Ovary (tissue), 9 donors: ENCODE data around the gene PHLPP2. TPM values are rescaled to one million over a fixed set of nuclear protein-coding genes. Genes with fewer than 3 reads are reported as not detected.

Experiments
- DNase-seq, 5 donors: peaks; one replicate each; pipeline ENCODE4 v3.0.0-alpha.2; 2019 to 2020
- H3K27ac ChIP-seq, 2 donors: fragments of 200-600 bp; one replicate each; pipeline versions ENCODE4 v1.5.1 to v1.8.0; 2019 to 2022
- H3K27me3 ChIP-seq: fragments of 200-600 bp; one replicate; pipeline ENCODE4 v1.8.0; 2022
- H3K36me3 ChIP-seq: fragments of 200-600 bp; sonication (generic); one replicate; pipeline ENCODE4 v1.5.1; 2019
- H3K4me1 ChIP-seq: one replicate; pipeline ENCODE4 v1.8.1; 2013; ENCODE audit warnings: mild to moderate bottlenecking, moderate library complexity; ENCODE audit not compliant: insufficient read depth
- H3K4me3 ChIP-seq: fragments of 200-600 bp; sonication (generic); one replicate; pipeline ENCODE4 v1.5.1; 2017
- H3K9me3 ChIP-seq, 2 donors: fragments of 200-600 bp in 1 of 2; sonication (generic) in 1 of 2; one replicate each; pipeline versions ENCODE4 v1.5.1 to v1.8.1; 2013 to 2019; ENCODE audit warnings: mild to moderate bottlenecking in 1 of 2, moderate library complexity in 1 of 2
- CTCF ChIP-seq, 3 donors: fragments of 450-650 bp in 2 of 3; fragments of 200-600 bp in 1 of 3; IDR thresholded peaks; one replicate each; pipeline versions ENCODE4 v1.5.1 to v1.8.0; 2016 to 2022; ENCODE audit warnings: antibody characterized with exemption in 3 of 3, mild to moderate bottlenecking in 1 of 3
- EP300 ChIP-seq: sonication (generic); formaldehyde crosslinking; IDR thresholded peaks from one replicate; pipeline ENCODE4 v1.6.1; 2017; ENCODE audit warnings: antibody characterized with exemption
- POLR2A ChIP-seq: fragments of 450-650 bp; IDR thresholded peaks from one replicate; pipeline ENCODE4 v1.6.1; 2017; ENCODE audit warnings: antibody characterized with exemption, mild to moderate bottlenecking, moderate library complexity
- WGBS, 3 donors: extraction: QIAGEN DNeasy Blood & Tissue Kit in 1 of 3; methylation state at CpG; one replicate each; pipeline versions ENCODE4 v1.1.5 to v1.1.7; 2013 to 2017; 5-methylcytosine and 5-hydroxymethylcytosine counted together
- intact Hi-C, 4 donors: fragments of 100-400 bp; cut with DNase I; formaldehyde crosslinking; loops; one replicate each; pipeline versions ENCODE4 v1.11.0 to v1.15.1; 2022 to 2023
- polyA plus RNA-seq, 2 donors: library from polyadenylated mRNA; stranded (reverse); fragments of 200-250 nt in 1 of 2; fragments of 350-450 nt in 1 of 2; fragmentation: Illumina TruSeq in 1 of 2; extraction: RNeasy Lipid Tissue Mini Kit (QIAGEN cat#74804) in 1 of 2; gene quantifications; one replicate each; pipeline ENCODE4 v1.2.3, GENCODE V29; 2013 to 2014
- total RNA-seq, 7 donors: library from RNA; depleted of rRNA in 2 of 7; stranded (reverse); fragments of >200 nt in 2 of 7; fragmentation: NEBNext Ultra II Directional in 3 of 7; extraction: Animal tissue kit (Norgen Biotek cat#: 25700) in 3 of 7; gene quantifications; one replicate each; pipeline versions ENCODE4 v1.1.0 to v1.2.4, GENCODE V29; 2016 to 2023
- donor health status: DM: no; HTN: no; CAD: no; lungs with moderate emphysema.
- donor health status: DM: no; HTN: no; CAD: no.
- donor health status: Bipolar disorder and iron deficiency.
- donor health status: DM: yes; HTN: yes; CAD: no.
- donor health status: DM: no; HTN: no; CAD: no.
- donor health status: DM: yes; HTN: yes; CAD: no.

The PHLPP2 gene
- total and polyA plus RNA-seq, 9 donors = 3.5 to 19.0 (median 11.0) TPM

GRCh38 chr16:71703333-71703732, 21.2 kb downstream of the PHLPP2 start:
- H3K36me3 ChIP-seq = no peaks in the 10 kb centered on the region
- intact Hi-C loops = no loop called here
- no peaks in the 10 kb centered on the region for H3K9me3 ChIP-seq
- TF ChIP-seq CTCF (IDR thresholded peaks at IDR 0.05) (no peak), POLR2A (no peak), EP300 (no peak)
- no peak overlapping the region for H3K27ac ChIP-seq
- DNase-seq = no peak
- H3K27me3 ChIP-seq = no peaks in the 10 kb centered on the region
- H3K4me1 ChIP-seq = no peaks in the 10 kb centered on the region
- H3K4me3 ChIP-seq = no peak overlapping the region
- 79 to 91% (median 81%) methylated on average over 1 of the region's 1 CpG for WGBS, 3 donors

- TF ChIP-seq POLR2A = no peak
- TF ChIP-seq EP300 = no peak
- no peak for TF ChIP-seq CTCF (IDR thresholded peaks at IDR 0.05)
- Histone ChIP-seq H3K27ac (no peak overlapping the region), H3K4me1 (no peaks in the 10 kb centered on the region), H3K4me3 (no peak overlapping the region), H3K27me3 (no peaks in the 10 kb centered on the region), H3K36me3 (no peaks in the 10 kb centered on the region), H3K9me3 (no peaks in the 10 kb centered on the region)
- 89 to 92% (median 92%) methylated on average over 4 of the region's 4 CpGs for WGBS, 3 donors
- DNase-seq = no peak
- intact Hi-C loops = no loop called here
Measured at GRCh38 chr16:71700831-71701230, 23.7 kb downstream of the PHLPP2 start.

- intact Hi-C loops = no loop called here
- Histone ChIP-seq H3K27me3 (no peaks in the 10 kb centered on the region), H3K36me3 (no peaks in the 10 kb centered on the region), H3K27ac (no peak overlapping the region), H3K4me1 (no peaks in the 10 kb centered on the region), H3K4me3 (no peak overlapping the region), H3K9me3 (no peaks in the 10 kb centered on the region)
- DNase-seq = no peak
- TF ChIP-seq CTCF (IDR thresholded peaks at IDR 0.05) (no peak), POLR2A (no peak), EP300 (no peak)
- 89 to 97% (median 96%) methylated on average over 3 of the region's 3 CpGs for WGBS, 3 donors
Measured at GRCh38 chr16:71698491-71698890, 26.0 kb downstream of the PHLPP2 start.

- intact Hi-C loops = no loop called here
- no peak for DNase-seq
Measured at GRCh38 chr16:71693164-71693563, 31.3 kb downstream of the PHLPP2 start.

More at GRCh38 chr16:71693164-71693563, 31.3 kb downstream of the PHLPP2 start:
- Histone ChIP-seq H3K27me3 (no peaks in the 10 kb centered on the region), H3K4me1 (no peaks in the 10 kb centered on the region), H3K4me3 (no peak overlapping the region), H3K36me3 (no peaks in the 10 kb centered on the region), H3K27ac (no peak overlapping the region), H3K9me3 (no peaks in the 10 kb centered on the region)
- 87 to 99% (median 97%) methylated on average over 5 of the region's 5 CpGs for WGBS, 3 donors
- no peak for TF ChIP-seq CTCF (IDR thresholded peaks at IDR 0.05)
- no peak for TF ChIP-seq EP300
- TF ChIP-seq POLR2A = no peak
